HepG2 (cell line): Measurements from ENCODE around the gene ZSCAN31. TPM values are rescaled to one million over a fixed set of nuclear protein-coding genes. Genes with fewer than 3 reads are reported as not detected.

Experiments
- BORCS8-MEF2B ChIP-seq: sonication (generic); formaldehyde crosslinking; IDR thresholded peaks from 2 replicates; pipeline ENCODE4 v1.8.0; 2022; ENCODE audit warnings: mild to moderate bottlenecking, missing genetic modification reagents
- CENPBD1 ChIP-seq: sonication (generic); formaldehyde crosslinking; IDR thresholded peaks from 2 replicates; pipeline ENCODE4 v1.8.0; 2022; ENCODE audit warnings: missing genetic modification reagents, low read depth, mild to moderate bottlenecking, borderline replicate concordance
- E2F1 ChIP-seq: sonication (generic); formaldehyde crosslinking; IDR thresholded peaks from 2 replicates; pipeline ENCODE4 v1.5.0; 2020; ENCODE audit warnings: missing genetic modification reagents
- HMGXB3 ChIP-seq: sonication (generic); formaldehyde crosslinking; IDR thresholded peaks from 2 replicates; pipeline ENCODE4 v1.4.0; 2020; ENCODE audit warnings: missing genetic modification reagents, borderline replicate concordance
- IRF9 ChIP-seq: sonication (generic); formaldehyde crosslinking; IDR thresholded peaks from 2 replicates; pipeline ENCODE4 v1.8.0; 2022; ENCODE audit warnings: missing genetic modification reagents, mild to moderate bottlenecking, borderline replicate concordance
- MBD4 ChIP-seq: IDR thresholded peaks from 2 replicates; pipeline ENCODE4 v1.6.1; 2012; ENCODE audit warnings: low read length, inconsistent platforms, borderline replicate concordance
- MED8 ChIP-seq: sonication (generic); formaldehyde crosslinking; IDR thresholded peaks from 2 replicates; pipeline ENCODE4 v1.8.1; 2023; ENCODE audit warnings: mild to moderate bottlenecking, missing genetic modification reagents; ENCODE audit not compliant: insufficient replicate concordance
- MEIS2 ChIP-seq: sonication (generic); formaldehyde crosslinking; IDR thresholded peaks from 2 replicates; pipeline ENCODE4 v1.9.0; 2021; ENCODE audit warnings: mild to moderate bottlenecking, missing genetic modification reagents
- PHF8 ChIP-seq: sonication (generic); formaldehyde crosslinking; IDR thresholded peaks from 2 replicates; pipeline ENCODE4 v1.5.0; 2020; ENCODE audit warnings: missing genetic modification reagents
- PLSCR1 ChIP-seq: sonication (generic); formaldehyde crosslinking; IDR thresholded peaks from 2 replicates; pipeline ENCODE4 v1.5.0; 2020; ENCODE audit warnings: missing genetic modification reagents, mild to moderate bottlenecking, borderline replicate concordance
- RARG ChIP-seq: sonication (generic); formaldehyde crosslinking; IDR thresholded peaks from 2 replicates; pipeline ENCODE4 v1.4.0; 2020; ENCODE audit warnings: low read depth, mild to moderate bottlenecking, missing genetic modification reagents
- RFXANK ChIP-seq: IDR thresholded peaks from 2 replicates; pipeline ENCODE4 v1.6.1; 2016
- RNF2 ChIP-seq: fragments of 450-650 bp; conservative IDR thresholded peaks from 2 replicates; pipeline ENCODE4 v1.6.1; 2016; ENCODE audit warnings: low read depth
- SMAD3 ChIP-seq: sonication (generic); formaldehyde crosslinking; IDR thresholded peaks from 2 replicates; pipeline ENCODE4 v1.4.0; 2020; ENCODE audit warnings: missing genetic modification reagents
- SRF ChIP-seq: IDR thresholded peaks from 2 replicates; pipeline ENCODE4 v1.6.1; 2011; ENCODE audit warnings: mild to moderate bottlenecking, low read depth, low read length, moderate library complexity
- TAF15 ChIP-seq: fragments of 200-400 bp; formaldehyde crosslinking; IDR thresholded peaks from one replicate; pipeline ENCODE4 v1.6.1; 2018; ENCODE audit warnings: mild to moderate bottlenecking, low read depth, low read length; ENCODE audit not compliant: poor library complexity, severe bottlenecking
- ZBTB38 ChIP-seq: sonication (generic); formaldehyde crosslinking; IDR thresholded peaks from 2 replicates; pipeline ENCODE4 v1.5.1; 2020; ENCODE audit warnings: mild to moderate bottlenecking, missing genetic modification reagents
- ZNF720 ChIP-seq: sonication (generic); formaldehyde crosslinking; IDR thresholded peaks from 2 replicates; pipeline ENCODE4 v1.4.0; 2020; ENCODE audit warnings: missing genetic modification reagents
- ZUFSP ChIP-seq: sonication (generic); formaldehyde crosslinking; IDR thresholded peaks from 2 replicates; pipeline ENCODE4 v1.9.0; 2021; ENCODE audit warnings: missing genetic modification reagents, mild to moderate bottlenecking, borderline replicate concordance
- polyA plus RNA-seq, 8 experiments: library from polyadenylated mRNA; depleted of rRNA in 3 of 8; stranded (reverse) in 7 of 8; unstranded in 1 of 8; fragments of >200 nt; fragmentation: Illumina TruSeq in 4 of 8; extraction: Trizol in 4 of 8; gene quantifications; 2 replicates each; pipeline versions ENCODE4 v1.2.1 to v1.2.3, GENCODE V29; 2011 to 2016; ENCODE audit warnings: low read depth in 4 of 8, missing spikeins in 1 of 8, mixed read lengths in 1 of 8; ENCODE audit not compliant: insufficient read depth in 1 of 8
- total RNA-seq, 5 experiments: library from RNA; depleted of rRNA; stranded (reverse); fragments of >200 nt; fragmentation: Illumina TruSeq; extraction: Trizol; gene quantifications; 2 replicates each; pipeline ENCODE4 v1.2.3, GENCODE V29; 2016; ENCODE audit warnings: low read depth in 1 of 5

Gene ZSCAN31
- total and polyA plus RNA-seq, 2 of the 13 experiments (the other 11 are each of a cell fraction or from before 2014, with no cell fraction given) = 5.3 to 6.2 TPM

- TF ChIP-seq MBD4 (peak; percentile 69), MEIS2 (CRISPR knock-in tag) (peak; percentile 64), ZBTB38 (peak; percentile 71), ZUFSP (CRISPR knock-in tag) (no peak), PHF8 (CRISPR knock-in tag) (peak; percentile 89), MED8 (CRISPR knock-in tag) (peak; percentile 91), TAF15 (no peak), SMAD3 (peak; percentile 87; the same call in 1 of the 2 replicates), RNF2 (no peak), PLSCR1 (CRISPR knock-in tag) (no peak), CENPBD1 (no peak), SRF (no peak), ZNF720 (CRISPR knock-in tag) (no peak; the same call in 1 of the 2 replicates), E2F1 (CRISPR knock-in tag) (no peak), BORCS8-MEF2B (CRISPR knock-in tag) (peak; percentile 86; the same call in 1 of the 2 replicates), RFXANK (CRISPR knock-in tag) (no peak), HMGXB3 (no peak), RARG (0 out of 2 replicates have a peak, but pooled peaks have one; percentile 76), IRF9 (CRISPR knock-in tag) (peak; percentile 85; the same call in 1 of the 2 replicates)
Measured at GRCh38 chr6:28349892-28350737, 14.2 kb upstream of the ZSCAN31 start, which contains the start of gene ZKSCAN3 (continued).
